Measurements from ENCODE around the gene ODAD4.

The ODAD4 gene

GRCh38 chr17:41905172-41905571 is 25.2 kb upstream of the ODAD4 start:
- H3K4me1 Mint-ChIP-seq (ENCODE audit: low read depth), result no peaks in the 10 kb centered on the region
- H3K27me3 Mint-ChIP-seq, result no peaks in the 10 kb centered on the region
- no peak overlapping the region for H3K4me3 Mint-ChIP-seq
- H3K9me3 Mint-ChIP-seq, result no peaks in the 10 kb centered on the region
- peaks cover 100% of the 10 kb centered on the region for H3K36me3 Mint-ChIP-seq (ENCODE audit: low read depth)
- H3K27ac Mint-ChIP-seq, result no peak overlapping the region
- intact Hi-C loops (cut with micrococcal nuclease), result no loop called here

GRCh38 chr17:41906465-41907184 is 23.8 kb upstream of the ODAD4 start:
- no peak overlapping the region for H3K4me3 Mint-ChIP-seq
- H3K9me3 Mint-ChIP-seq, result no peaks in the 10 kb centered on the region
- H3K27ac Mint-ChIP-seq, result no peak overlapping the region
- peaks cover 100% of the 10 kb centered on the region for H3K36me3 Mint-ChIP-seq (ENCODE audit: low read depth)
- no peaks in the 10 kb centered on the region for H3K4me1 Mint-ChIP-seq (ENCODE audit: low read depth)
- intact Hi-C loops (cut with micrococcal nuclease), result no loop called here
- no peaks in the 10 kb centered on the region for H3K27me3 Mint-ChIP-seq

GRCh38 chr17:41907185-41907556 is 23.2 kb upstream of the ODAD4 start:
- H3K36me3 Mint-ChIP-seq (ENCODE audit: low read depth), result peaks cover 100% of the 10 kb centered on the region
- intact Hi-C loops (cut with micrococcal nuclease), result no loop called here
- no peak overlapping the region for H3K27ac Mint-ChIP-seq
- no peak overlapping the region for H3K4me3 Mint-ChIP-seq
- H3K9me3 Mint-ChIP-seq, result no peaks in the 10 kb centered on the region
- no peaks in the 10 kb centered on the region for H3K4me1 Mint-ChIP-seq (ENCODE audit: low read depth)
- H3K27me3 Mint-ChIP-seq, result no peaks in the 10 kb centered on the region

GRCh38 chr17:41907633-41908539 is 22.5 kb upstream of the ODAD4 start:
- no peak overlapping the region for H3K27ac Mint-ChIP-seq
- intact Hi-C loops (cut with micrococcal nuclease), result no loop called here
- H3K4me3 Mint-ChIP-seq, result no peak overlapping the region
- no peaks in the 10 kb centered on the region for H3K27me3 Mint-ChIP-seq
- H3K9me3 Mint-ChIP-seq, result no peaks in the 10 kb centered on the region
- no peaks in the 10 kb centered on the region for H3K4me1 Mint-ChIP-seq (ENCODE audit: low read depth)
- peaks cover 100% of the 10 kb centered on the region for H3K36me3 Mint-ChIP-seq (ENCODE audit: low read depth)

- intact Hi-C loops (cut with micrococcal nuclease), result no loop called here
- Mint-ChIP-seq H3K27ac (no peak overlapping the region), H3K36me3 (ENCODE audit: low read depth) (peaks cover 100% of the 10 kb centered on the region), H3K4me3 (no peak overlapping the region), H3K9me3 (no peaks in the 10 kb centered on the region), H3K27me3 (no peaks in the 10 kb centered on the region), H3K4me1 (ENCODE audit: low read depth) (peaks cover 7% of the 10 kb centered on the region)
Measured at GRCh38 chr17:41909088-41909487, 21.3 kb upstream of the ODAD4 start.

GRCh38 chr17:41910701-41911391 is 19.6 kb upstream of the ODAD4 start:
- Mint-ChIP-seq H3K36me3 (ENCODE audit: low read depth) (peaks cover 100% of the 10 kb centered on the region), H3K9me3 (no peaks in the 10 kb centered on the region), H3K27me3 (no peaks in the 10 kb centered on the region), H3K27ac (no peak overlapping the region), H3K4me3 (no peak overlapping the region), H3K4me1 (ENCODE audit: low read depth) (peaks cover 25% of the 10 kb centered on the region)
- intact Hi-C loops (cut with micrococcal nuclease), result no loop called here

GRCh38 chr17:41912925-41913324 is 17.5 kb upstream of the ODAD4 start:
- peaks cover 43% of the 10 kb centered on the region for H3K4me1 Mint-ChIP-seq (ENCODE audit: low read depth)
- no peaks in the 10 kb centered on the region for H3K27me3 Mint-ChIP-seq
- no peak overlapping the region for H3K4me3 Mint-ChIP-seq
- H3K27ac Mint-ChIP-seq, result no peak overlapping the region
- no peaks in the 10 kb centered on the region for H3K9me3 Mint-ChIP-seq
- H3K36me3 Mint-ChIP-seq (ENCODE audit: low read depth), result peaks cover 86% of the 10 kb centered on the region
- intact Hi-C loops (cut with micrococcal nuclease), result no loop called here

GRCh38 chr17:41913798-41914197 is 16.6 kb upstream of the ODAD4 start:
- H3K36me3 Mint-ChIP-seq (ENCODE audit: low read depth), result peaks cover 85% of the 10 kb centered on the region
- H3K27ac Mint-ChIP-seq, result no peak overlapping the region
- no peaks in the 10 kb centered on the region for H3K27me3 Mint-ChIP-seq
- no peak overlapping the region for H3K4me3 Mint-ChIP-seq
- intact Hi-C loops (cut with micrococcal nuclease), result no loop called here
- H3K9me3 Mint-ChIP-seq, result no peaks in the 10 kb centered on the region
- peaks cover 44% of the 10 kb centered on the region for H3K4me1 Mint-ChIP-seq (ENCODE audit: low read depth)

GRCh38 chr17:41914358-41914766 is 16.1 kb upstream of the ODAD4 start:
- H3K36me3 Mint-ChIP-seq (ENCODE audit: low read depth), result peaks cover 80% of the 10 kb centered on the region
- H3K27me3 Mint-ChIP-seq, result no peaks in the 10 kb centered on the region
- H3K27ac Mint-ChIP-seq, result no peak overlapping the region
- no peak overlapping the region for H3K4me3 Mint-ChIP-seq
- H3K4me1 Mint-ChIP-seq (ENCODE audit: low read depth), result peaks cover 46% of the 10 kb centered on the region
- H3K9me3 Mint-ChIP-seq, result no peaks in the 10 kb centered on the region
- intact Hi-C loops (cut with micrococcal nuclease), result no loop called here

GRCh38 chr17:41915020-41915419 is 15.4 kb upstream of the ODAD4 start:
- intact Hi-C loops (cut with micrococcal nuclease), result no loop called here
- Mint-ChIP-seq H3K36me3 (ENCODE audit: low read depth) (peaks cover 73% of the 10 kb centered on the region), H3K27ac (no peak overlapping the region)

GRCh38 chr17:41915566-41915965 is 14.9 kb upstream of the ODAD4 start:
- no peaks in the 10 kb centered on the region for H3K27me3 Mint-ChIP-seq
- H3K4me1 Mint-ChIP-seq (ENCODE audit: low read depth), result peaks cover 56% of the 10 kb centered on the region
- no peak overlapping the region for H3K4me3 Mint-ChIP-seq
- H3K9me3 Mint-ChIP-seq, result no peaks in the 10 kb centered on the region
- intact Hi-C loops (cut with micrococcal nuclease), result no loop called here
- peak overlapping the region; percentile 64 for H3K27ac Mint-ChIP-seq
- H3K36me3 Mint-ChIP-seq (ENCODE audit: low read depth), result peaks cover 68% of the 10 kb centered on the region

More at GRCh38 chr17:41915020-41915419, 15.4 kb upstream of the ODAD4 start:
- no peaks in the 10 kb centered on the region for H3K27me3 Mint-ChIP-seq
- no peak overlapping the region for H3K4me3 Mint-ChIP-seq
- no peaks in the 10 kb centered on the region for H3K9me3 Mint-ChIP-seq
- H3K4me1 Mint-ChIP-seq (ENCODE audit: low read depth), result peaks cover 52% of the 10 kb centered on the region

GRCh38 chr17:41917192-41917591 is 13.2 kb upstream of the ODAD4 start:
- no peaks in the 10 kb centered on the region for H3K27me3 Mint-ChIP-seq
- peak overlapping the region; percentile 99 for H3K4me3 Mint-ChIP-seq
- H3K27ac Mint-ChIP-seq, result peak overlapping the region; percentile 91
- peaks cover 51% of the 10 kb centered on the region for H3K36me3 Mint-ChIP-seq (ENCODE audit: low read depth)
- peaks cover 56% of the 10 kb centered on the region for H3K4me1 Mint-ChIP-seq (ENCODE audit: low read depth)
- H3K9me3 Mint-ChIP-seq, result no peaks in the 10 kb centered on the region
- intact Hi-C loops (cut with micrococcal nuclease), result no loop called here

GRCh38 chr17:41917679-41918313 is 12.6 kb upstream of the ODAD4 start:
- intact Hi-C loops (cut with micrococcal nuclease), result no loop called here
- peak overlapping the region; percentile 91 for H3K27ac Mint-ChIP-seq
- H3K27me3 Mint-ChIP-seq, result no peaks in the 10 kb centered on the region
- H3K9me3 Mint-ChIP-seq, result no peaks in the 10 kb centered on the region
- peak overlapping the region; percentile 99 for H3K4me3 Mint-ChIP-seq
- H3K4me1 Mint-ChIP-seq (ENCODE audit: low read depth), result peaks cover 56% of the 10 kb centered on the region
- H3K36me3 Mint-ChIP-seq (ENCODE audit: low read depth), result peaks cover 45% of the 10 kb centered on the region

Data from dendritic cell treated with granulocyte-macrophage colony-stimulating factor and Interleukin-4, amounts not matched to agents 40 ng/mL and 50 ng/mL, for 4 days (primary cell).